Body of pancreas (tissue), 4 donors: ENCODE data around the gene PRSS21.

ENCODE experiments used
- POLR2A ChIP-seq, 3 donors: fragments of 450-650 bp; IDR thresholded peaks; one replicate each; pipeline ENCODE4 v1.6.1; 2016; ENCODE audit warnings: antibody characterized with exemption in 3 of 3, mild to moderate bottlenecking in 2 of 3
- TF ChIP-seq, protein P1 (sequence below), 7 experiments: fragments of 450-650 bp in 4 of 7; fragments of 200-600 bp in 3 of 7; sonication (generic) in 3 of 7; IDR thresholded peaks; one replicate each; pipeline ENCODE4 v1.5.1; 2016 to 2019; ENCODE audit warnings: antibody characterized with exemption in 7 of 7

DNA sequence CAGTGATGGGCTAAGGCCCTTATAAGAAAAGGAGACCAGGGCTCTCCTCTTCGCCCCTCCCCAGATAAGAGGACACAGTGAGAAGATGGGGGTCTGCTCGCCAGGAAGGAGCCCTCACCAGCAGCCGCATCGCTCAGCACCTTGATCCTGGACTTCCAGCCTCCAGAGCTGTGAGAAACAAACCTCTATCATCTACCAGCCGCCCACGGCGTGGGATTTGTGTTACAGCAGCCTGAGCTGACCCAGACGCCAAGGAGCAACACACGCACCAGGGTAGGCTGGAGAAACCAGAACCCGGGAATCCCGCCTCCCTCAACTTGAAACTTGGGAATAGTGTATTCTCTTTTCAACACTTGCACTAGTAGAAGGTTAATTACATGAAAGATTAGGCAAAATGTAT is 8.9 kb downstream of the PRSS21 start:
- TF ChIP-seq, protein P1, sequence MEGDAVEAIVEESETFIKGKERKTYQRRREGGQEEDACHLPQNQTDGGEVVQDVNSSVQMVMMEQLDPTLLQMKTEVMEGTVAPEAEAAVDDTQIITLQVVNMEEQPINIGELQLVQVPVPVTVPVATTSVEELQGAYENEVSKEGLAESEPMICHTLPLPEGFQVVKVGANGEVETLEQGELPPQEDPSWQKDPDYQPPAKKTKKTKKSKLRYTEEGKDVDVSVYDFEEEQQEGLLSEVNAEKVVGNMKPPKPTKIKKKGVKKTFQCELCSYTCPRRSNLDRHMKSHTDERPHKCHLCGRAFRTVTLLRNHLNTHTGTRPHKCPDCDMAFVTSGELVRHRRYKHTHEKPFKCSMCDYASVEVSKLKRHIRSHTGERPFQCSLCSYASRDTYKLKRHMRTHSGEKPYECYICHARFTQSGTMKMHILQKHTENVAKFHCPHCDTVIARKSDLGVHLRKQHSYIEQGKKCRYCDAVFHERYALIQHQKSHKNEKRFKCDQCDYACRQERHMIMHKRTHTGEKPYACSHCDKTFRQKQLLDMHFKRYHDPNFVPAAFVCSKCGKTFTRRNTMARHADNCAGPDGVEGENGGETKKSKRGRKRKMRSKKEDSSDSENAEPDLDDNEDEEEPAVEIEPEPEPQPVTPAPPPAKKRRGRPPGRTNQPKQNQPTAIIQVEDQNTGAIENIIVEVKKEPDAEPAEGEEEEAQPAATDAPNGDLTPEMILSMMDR (IDR thresholded peaks at IDR 0.05): no peak
- TF ChIP-seq POLR2A (IDR thresholded peaks at IDR 0.05): no peak
